A549 (cell line): Measurements from ENCODE around the gene MAPKAP1.

Experiments used
- CEBPB ChIP-seq, 2 experiments: fragments of >200 bp in 1 of 2; sonication (Bioruptor Twin) in 1 of 2; formaldehyde crosslinking in 1 of 2; IDR thresholded peaks; 2 replicates each; pipeline ENCODE4 v1.6.1; 2012 to 2016
- EP300 ChIP-seq, 2 experiments: fragments of >200 bp; sonication (Bioruptor Twin); formaldehyde crosslinking; IDR thresholded peaks; 2 replicates in 1 of 2; 3 replicates in 1 of 2; pipeline ENCODE4 v1.6.1; 2016 to 2017
- ESRRA ChIP-seq: fragments of 150-350 bp; IDR thresholded peaks from 2 replicates; pipeline ENCODE4 v1.6.1; 2014; ENCODE audit warnings: mild to moderate bottlenecking, low read length, borderline replicate concordance
- FOXS1 ChIP-seq: fragments of 250-450 bp; sonication (Bioruptor Pico); IDR thresholded peaks from 2 replicates; pipeline ENCODE4 v1.5.0; 2020; ENCODE audit warnings: mild to moderate bottlenecking, moderate library complexity
- HEYL ChIP-seq: fragments of 250-450 bp; sonication (Bioruptor Pico); IDR thresholded peaks from 2 replicates; pipeline ENCODE4 v1.8.0; 2021; ENCODE audit warnings: mild to moderate bottlenecking, moderate library complexity
- MAFK ChIP-seq: fragments of 450-650 bp; IDR thresholded peaks from 2 replicates; pipeline ENCODE4 v1.6.1; 2014; ENCODE audit not compliant: partially characterized antibody
- MYC ChIP-seq: IDR thresholded peaks from 2 replicates; pipeline ENCODE4 v1.6.1; 2012; ENCODE audit warnings: mild to moderate bottlenecking, inconsistent platforms, low read length, improper control_type of control experiment, borderline replicate concordance
- PHF8 ChIP-seq: fragments of 200-600 bp; sonication (generic); IDR thresholded peaks from 2 replicates; pipeline ENCODE4 v1.6.1; 2016; ENCODE audit warnings: low read depth, mild to moderate bottlenecking, antibody characterized with exemption, moderate library complexity, borderline replicate concordance
- RAD21 ChIP-seq, 2 experiments: fragments of >200 bp in 1 of 2; sonication (Bioruptor Twin) in 1 of 2; formaldehyde crosslinking in 1 of 2; IDR thresholded peaks in 1 of 2; conservative IDR thresholded peaks in 1 of 2; 2 replicates in 1 of 2; 3 replicates in 1 of 2; pipeline ENCODE4 v1.6.1; 2012 to 2018; ENCODE audit warnings: inconsistent platforms in 1 of 2
- RCOR1 ChIP-seq: fragments of 150-350 bp; IDR thresholded peaks from 2 replicates; pipeline ENCODE4 v1.6.1; 2014; ENCODE audit warnings: antibody characterized with exemption, low read length, low read depth
- RNF2 ChIP-seq: fragments of 200-600 bp; sonication (generic); IDR thresholded peaks from 2 replicates; pipeline ENCODE4 v1.6.1; 2016; ENCODE audit warnings: low read depth, mild to moderate bottlenecking, antibody characterized with exemption, moderate library complexity, borderline replicate concordance
- ZFP36 ChIP-seq: fragments of 450-650 bp; IDR thresholded peaks from 2 replicates; pipeline ENCODE4 v1.6.1; 2014; ENCODE audit warnings: borderline replicate concordance; ENCODE audit not compliant: partially characterized antibody
- TF ChIP-seq, protein P1 (sequence below): fragments of >200 bp; sonication (Bioruptor Twin); formaldehyde crosslinking; IDR thresholded peaks from 3 replicates; pipeline ENCODE4 v1.5.1; 2016
- TF ChIP-seq, protein P2 (sequence below): IDR thresholded peaks from 2 replicates; pipeline ENCODE4 v1.6.1; 2012

DNA sequence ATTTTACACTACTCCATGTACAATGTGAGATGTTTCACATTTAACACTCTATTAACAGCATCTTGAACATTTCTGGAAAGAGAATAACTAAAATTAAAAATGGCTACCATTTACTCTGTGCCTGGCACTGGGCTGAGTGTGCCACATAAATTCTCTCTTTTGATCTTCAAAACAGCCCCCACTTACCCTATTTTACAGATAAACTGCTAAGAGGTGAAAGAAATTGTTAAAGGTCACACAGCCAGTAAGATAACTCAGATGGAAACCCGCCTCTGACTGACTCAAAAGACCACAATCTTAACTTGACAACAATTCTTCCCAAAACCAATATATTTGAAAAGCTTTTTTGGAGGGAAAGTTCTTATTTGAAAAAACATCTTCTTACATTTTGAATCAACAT is 97.3 kb downstream of the MAPKAP1 start:
- TF ChIP-seq HEYL (CRISPR knock-in tag) (no peak), ESRRA (no peak), RNF2 (no peak), MAFK (no peak), PHF8 (no peak), RAD21 (conservative IDR thresholded peaks at IDR 0.05 in 1 of 2, IDR thresholded peaks at IDR 0.05 in 1 of 2) (no peak), EP300 (IDR thresholded peaks at IDR 0.05) (no peak), ZFP36 (no peak), CEBPB (IDR thresholded peaks at IDR 0.05) (no peak), RCOR1 (no peak), FOXS1 (CRISPR knock-in tag) (no peak), MYC (no peak)
- TF ChIP-seq, protein P1, sequence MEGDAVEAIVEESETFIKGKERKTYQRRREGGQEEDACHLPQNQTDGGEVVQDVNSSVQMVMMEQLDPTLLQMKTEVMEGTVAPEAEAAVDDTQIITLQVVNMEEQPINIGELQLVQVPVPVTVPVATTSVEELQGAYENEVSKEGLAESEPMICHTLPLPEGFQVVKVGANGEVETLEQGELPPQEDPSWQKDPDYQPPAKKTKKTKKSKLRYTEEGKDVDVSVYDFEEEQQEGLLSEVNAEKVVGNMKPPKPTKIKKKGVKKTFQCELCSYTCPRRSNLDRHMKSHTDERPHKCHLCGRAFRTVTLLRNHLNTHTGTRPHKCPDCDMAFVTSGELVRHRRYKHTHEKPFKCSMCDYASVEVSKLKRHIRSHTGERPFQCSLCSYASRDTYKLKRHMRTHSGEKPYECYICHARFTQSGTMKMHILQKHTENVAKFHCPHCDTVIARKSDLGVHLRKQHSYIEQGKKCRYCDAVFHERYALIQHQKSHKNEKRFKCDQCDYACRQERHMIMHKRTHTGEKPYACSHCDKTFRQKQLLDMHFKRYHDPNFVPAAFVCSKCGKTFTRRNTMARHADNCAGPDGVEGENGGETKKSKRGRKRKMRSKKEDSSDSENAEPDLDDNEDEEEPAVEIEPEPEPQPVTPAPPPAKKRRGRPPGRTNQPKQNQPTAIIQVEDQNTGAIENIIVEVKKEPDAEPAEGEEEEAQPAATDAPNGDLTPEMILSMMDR, result no peak
- TF ChIP-seq, protein P2, sequence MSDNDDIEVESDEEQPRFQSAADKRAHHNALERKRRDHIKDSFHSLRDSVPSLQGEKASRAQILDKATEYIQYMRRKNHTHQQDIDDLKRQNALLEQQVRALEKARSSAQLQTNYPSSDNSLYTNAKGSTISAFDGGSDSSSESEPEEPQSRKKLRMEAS, result no peak
